ENCODE results near the gene SERTM1.

The SERTM1 gene

DNA sequence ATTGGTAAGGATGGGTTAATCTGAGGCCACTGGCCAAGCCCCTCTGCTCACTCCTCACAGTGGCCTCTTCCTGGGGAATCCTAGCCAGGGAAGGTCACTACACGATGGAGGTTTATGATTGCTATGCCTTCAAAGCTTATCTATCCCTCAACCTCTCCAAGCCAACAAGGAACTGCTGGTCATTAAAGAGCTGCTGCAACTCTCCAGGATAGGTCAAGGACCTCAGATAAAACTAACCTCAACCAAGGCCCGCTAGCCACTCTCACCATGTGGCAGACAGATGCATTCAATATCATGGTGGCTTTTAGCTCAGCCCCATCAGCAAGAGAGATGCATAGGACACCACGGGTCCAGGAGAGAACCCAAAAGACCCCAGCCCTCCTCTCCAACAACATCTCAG is 71.6 kb downstream of the SERTM1 start:
- DNase-seq (ENCODE audit: insufficient read length, low spot score) (no peak), FAIRE-seq (no peak)
- TF ChIP-seq, protein P1, sequence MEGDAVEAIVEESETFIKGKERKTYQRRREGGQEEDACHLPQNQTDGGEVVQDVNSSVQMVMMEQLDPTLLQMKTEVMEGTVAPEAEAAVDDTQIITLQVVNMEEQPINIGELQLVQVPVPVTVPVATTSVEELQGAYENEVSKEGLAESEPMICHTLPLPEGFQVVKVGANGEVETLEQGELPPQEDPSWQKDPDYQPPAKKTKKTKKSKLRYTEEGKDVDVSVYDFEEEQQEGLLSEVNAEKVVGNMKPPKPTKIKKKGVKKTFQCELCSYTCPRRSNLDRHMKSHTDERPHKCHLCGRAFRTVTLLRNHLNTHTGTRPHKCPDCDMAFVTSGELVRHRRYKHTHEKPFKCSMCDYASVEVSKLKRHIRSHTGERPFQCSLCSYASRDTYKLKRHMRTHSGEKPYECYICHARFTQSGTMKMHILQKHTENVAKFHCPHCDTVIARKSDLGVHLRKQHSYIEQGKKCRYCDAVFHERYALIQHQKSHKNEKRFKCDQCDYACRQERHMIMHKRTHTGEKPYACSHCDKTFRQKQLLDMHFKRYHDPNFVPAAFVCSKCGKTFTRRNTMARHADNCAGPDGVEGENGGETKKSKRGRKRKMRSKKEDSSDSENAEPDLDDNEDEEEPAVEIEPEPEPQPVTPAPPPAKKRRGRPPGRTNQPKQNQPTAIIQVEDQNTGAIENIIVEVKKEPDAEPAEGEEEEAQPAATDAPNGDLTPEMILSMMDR (IDR thresholded peaks at IDR 0.05; ENCODE audit: insufficient read depth, missing control alignments): no peak

DNA sequence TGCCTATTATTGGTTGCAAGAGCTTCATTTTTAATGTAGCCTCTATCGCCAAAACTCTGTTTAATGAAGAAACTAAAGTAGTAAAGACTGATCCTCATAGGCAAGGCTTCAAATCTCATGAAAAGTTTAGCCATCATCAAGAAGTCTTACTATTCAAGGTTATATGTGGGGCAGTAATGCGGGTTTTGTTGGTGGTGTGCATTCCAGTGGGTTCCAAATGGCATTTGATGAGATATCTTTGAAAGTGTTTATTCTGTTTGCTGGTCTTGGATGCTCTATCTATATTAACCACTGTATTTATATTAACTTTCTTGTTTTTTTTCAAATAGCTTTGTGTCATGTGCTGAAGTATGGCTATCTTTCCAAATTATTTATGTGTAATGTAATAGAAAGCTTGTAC is 72.2 kb downstream of the SERTM1 start:
- no peak for DNase-seq (ENCODE audit: insufficient read length, low spot score)
- no peak for FAIRE-seq
- TF ChIP-seq, protein P1 (IDR thresholded peaks at IDR 0.05; ENCODE audit: insufficient read depth, missing control alignments): no peak

All from D721Med (cell line).